HG02759 (cell line): ENCODE data around the gene ASIC3.
A peak's percentile ranks its signal among the peaks of the same experiment; 100 is the strongest.
"Not testable (repeated sequence)": the region's sequence is repeated elsewhere in the genome, so short reads cannot be mapped to it uniquely, and the experiment has no call there.

Source experiments
- ATAC-seq: cut with Tn5 transposase; IDR thresholded peaks from one replicate; pipeline ENCODE4 v1.9.1; 2021; ENCODE audit warnings: mild to moderate bottlenecking, moderate library complexity; ENCODE audit not compliant: unreplicated experiment

Gene ASIC3

DNA sequence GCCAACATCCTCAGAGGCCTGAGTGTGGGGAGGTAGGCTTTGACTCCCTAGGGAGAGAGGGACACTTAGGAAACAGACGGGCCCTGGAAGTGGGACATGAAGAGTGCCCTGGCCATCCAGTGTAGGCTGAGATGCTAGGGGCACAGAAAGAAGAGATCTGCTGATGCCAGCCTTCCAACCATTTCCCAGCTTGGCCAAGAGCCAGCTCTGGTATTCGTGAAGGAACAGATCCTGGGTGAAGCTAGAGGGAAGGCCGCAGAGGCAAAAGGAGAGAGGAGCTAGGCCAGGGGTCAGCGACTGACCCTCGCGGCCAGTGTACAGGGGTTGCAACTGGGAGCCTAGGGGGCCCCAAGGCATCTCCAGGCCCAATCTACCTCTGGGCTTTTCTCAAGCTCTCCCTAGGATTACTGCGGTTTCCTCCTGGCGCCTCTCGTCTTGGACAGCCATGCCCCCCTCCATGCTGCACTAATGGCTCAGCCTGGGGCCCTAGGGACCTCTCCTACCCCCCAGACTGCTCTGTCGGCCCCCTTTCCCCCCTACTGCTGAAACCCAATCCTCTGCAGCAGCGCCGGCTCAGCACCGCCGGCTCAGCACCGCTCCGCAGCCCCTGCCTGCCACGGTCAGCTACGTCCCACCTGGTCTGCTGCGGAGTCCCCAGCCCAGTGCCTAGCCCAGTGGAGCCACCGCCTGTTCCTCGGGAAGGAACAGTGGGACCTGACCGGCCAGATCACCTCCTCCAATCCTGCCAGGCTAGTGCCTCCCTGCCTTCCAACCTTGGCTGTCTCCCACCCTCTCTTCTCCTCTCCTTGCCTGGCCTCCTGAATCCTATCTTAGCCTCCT, at the start of gene ASIC3:
ASIC3 (plus strand) TSS at position 556 of the 840 bp plus-strand sequence. CDS start 355 bp downstream, outside the sequence.
- no peak for ATAC-seq

- ATAC-seq, result no peak
Measured at GRCh38 chr7:150999001-150999400, 49.3 kb upstream of the ASIC3 start.

DNA sequence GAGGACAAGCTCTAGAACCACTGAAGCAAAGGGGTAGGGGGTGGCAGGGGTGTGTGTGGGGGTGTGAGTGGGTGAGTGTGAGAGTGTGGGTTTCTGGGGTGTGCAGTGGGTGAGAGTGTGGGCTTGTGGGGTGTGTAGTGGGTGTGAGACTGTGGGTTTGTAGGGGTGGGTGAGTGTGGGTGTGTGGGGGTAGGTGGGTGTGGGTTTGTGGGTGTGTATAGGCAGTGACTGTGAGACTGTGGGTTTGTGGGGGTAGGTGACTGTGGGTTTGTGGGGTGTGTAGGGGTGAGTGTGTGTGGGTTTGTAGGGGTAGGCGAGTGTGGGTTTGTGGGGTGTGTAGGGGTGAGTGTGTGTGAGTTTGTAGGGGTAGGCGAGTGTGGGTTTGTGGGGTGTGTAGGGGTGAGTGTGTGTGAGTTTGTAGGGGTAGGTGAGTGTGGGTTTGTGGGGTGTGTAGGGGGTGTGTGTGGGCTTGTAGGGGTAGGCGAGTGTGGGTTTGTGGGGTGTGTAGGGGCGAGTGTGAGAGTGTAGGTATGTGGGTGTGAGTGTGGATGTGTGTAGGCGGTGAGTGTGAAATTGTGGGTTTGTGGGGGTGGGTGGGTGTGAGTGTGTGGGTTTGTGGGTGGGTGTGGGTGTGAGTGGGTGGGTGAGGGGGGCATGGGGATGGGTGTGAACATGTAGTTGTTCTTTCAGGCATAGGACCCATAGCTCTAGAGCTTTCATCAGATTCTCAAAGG, 48.7 kb upstream of the ASIC3 start:
- no peak for ATAC-seq

DNA sequence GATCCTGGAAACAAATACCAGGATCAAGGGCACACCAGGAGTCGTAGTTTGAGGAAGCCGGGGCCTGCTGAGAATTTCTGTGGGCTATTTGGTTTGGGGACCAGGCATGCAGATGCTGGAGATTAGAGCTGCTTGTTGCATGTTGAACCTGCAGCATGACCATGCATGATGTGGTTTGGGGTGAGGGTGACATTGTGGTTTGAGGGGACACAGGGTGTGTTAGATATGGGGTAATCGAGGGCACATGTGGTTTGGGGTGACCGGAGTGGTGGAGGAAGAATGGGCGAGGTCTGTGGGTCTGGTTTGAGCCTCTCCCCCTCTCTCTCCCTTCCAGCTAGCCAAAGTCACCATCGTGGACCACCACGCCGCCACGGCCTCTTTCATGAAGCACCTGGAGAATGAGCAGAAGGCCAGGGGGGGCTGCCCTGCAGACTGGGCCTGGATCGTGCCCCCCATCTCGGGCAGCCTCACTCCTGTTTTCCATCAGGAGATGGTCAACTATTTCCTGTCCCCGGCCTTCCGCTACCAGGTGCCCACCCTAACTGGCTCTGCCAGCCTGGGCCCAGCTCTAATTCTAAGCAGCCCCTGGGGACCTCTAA, 47.3 kb upstream of the ASIC3 start:
- no peak for ATAC-seq

DNA sequence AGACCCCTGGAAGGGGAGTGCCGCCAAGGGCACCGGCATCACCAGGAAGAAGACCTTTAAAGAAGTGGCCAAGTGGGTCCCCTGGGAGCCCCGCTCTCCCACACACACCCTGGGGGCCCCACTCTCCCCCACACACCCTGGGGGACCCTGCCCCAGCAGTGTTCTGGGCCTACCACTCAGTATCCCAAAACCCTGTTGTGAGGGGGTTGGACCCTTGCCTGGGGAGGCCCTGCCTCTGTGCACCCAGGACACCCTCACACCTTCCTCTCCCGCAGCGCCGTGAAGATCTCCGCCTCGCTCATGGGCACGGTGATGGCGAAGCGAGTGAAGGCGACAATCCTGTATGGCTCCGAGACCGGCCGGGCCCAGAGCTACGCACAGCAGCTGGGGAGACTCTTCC, 46.8 kb upstream of the ASIC3 start:
- no peak for ATAC-seq

- no peak for ATAC-seq
Measured at GRCh38 chr7:151003572-151003971, 44.8 kb upstream of the ASIC3 start.

- ATAC-seq, result no peak
Measured at GRCh38 chr7:151005566-151005965, 42.8 kb upstream of the ASIC3 start.

GRCh38 chr7:151006590-151007300, 41.6 kb upstream of the ASIC3 start:
- ATAC-seq, result no peak

DNA sequence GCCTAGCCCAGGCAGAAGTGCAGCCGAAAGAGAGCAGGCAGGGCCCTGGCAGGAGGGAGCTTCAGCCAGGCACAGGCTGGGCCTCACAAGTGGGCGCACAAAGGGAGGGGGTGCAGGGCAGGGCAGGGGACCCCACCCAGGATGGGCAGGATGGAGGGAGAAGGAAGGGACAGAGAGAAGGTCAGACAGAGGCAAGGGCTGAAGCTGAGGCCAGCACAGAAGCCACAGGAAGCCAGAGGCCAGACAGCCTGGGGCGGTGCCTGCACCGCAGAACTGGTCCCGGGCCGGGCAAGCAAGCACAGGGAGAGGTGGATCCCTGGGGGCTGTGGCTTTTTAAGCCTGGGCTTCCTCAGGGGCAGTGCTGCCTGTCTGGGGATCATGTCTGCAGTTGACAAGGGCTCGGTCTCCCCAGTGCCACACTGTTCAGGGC, 40.8 kb upstream of the ASIC3 start:
- ATAC-seq, result no peak

GRCh38 chr7:151008143-151008510, 40.2 kb upstream of the ASIC3 start:
- no peak for ATAC-seq

GRCh38 chr7:151008511-151009323, 39.6 kb upstream of the ASIC3 start:
- ATAC-seq, result peak; percentile 81

DNA sequence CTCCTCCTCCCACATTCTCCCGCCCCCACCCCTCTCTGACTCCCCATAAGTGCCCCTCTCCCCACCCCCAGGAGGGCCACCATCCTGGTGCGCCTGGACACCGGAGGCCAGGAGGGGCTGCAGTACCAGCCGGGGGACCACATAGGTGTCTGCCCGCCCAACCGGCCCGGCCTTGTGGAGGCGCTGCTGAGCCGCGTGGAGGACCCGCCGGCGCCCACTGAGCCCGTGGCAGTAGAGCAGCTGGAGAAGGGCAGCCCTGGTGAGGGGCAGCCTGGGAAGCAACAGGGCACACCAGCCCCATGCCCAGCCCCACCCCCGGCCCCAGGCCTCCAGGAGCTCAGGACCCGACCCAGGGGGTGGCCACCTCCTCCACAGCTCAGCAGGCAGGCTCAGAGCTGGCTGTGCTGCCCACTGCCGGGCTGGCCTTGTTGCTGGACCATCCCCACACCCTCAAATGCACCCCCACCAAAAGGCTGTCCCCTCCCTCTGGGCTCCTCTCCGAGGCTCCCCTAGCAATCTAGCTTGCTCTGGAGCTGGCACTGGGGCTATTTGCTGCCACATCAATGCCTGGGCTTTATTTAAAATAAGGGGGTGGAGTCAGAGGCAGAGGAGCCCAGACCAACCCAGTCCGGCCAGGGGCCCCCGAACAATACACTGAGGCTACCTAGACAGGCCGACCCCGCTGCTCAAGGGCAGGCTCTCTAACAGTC, 38.8 kb upstream of the ASIC3 start:
- ATAC-seq, result no peak

DNA sequence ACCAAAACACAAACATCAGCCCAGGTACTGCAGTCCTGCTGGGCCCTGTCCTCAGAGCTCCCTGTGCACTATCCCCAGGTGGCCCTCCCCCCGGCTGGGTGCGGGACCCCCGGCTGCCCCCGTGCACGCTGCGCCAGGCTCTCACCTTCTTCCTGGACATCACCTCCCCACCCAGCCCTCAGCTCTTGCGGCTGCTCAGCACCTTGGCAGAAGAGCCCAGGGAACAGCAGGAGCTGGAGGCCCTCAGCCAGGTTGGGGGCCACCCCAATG, 38.4 kb upstream of the ASIC3 start:
- no peak for ATAC-seq

DNA sequence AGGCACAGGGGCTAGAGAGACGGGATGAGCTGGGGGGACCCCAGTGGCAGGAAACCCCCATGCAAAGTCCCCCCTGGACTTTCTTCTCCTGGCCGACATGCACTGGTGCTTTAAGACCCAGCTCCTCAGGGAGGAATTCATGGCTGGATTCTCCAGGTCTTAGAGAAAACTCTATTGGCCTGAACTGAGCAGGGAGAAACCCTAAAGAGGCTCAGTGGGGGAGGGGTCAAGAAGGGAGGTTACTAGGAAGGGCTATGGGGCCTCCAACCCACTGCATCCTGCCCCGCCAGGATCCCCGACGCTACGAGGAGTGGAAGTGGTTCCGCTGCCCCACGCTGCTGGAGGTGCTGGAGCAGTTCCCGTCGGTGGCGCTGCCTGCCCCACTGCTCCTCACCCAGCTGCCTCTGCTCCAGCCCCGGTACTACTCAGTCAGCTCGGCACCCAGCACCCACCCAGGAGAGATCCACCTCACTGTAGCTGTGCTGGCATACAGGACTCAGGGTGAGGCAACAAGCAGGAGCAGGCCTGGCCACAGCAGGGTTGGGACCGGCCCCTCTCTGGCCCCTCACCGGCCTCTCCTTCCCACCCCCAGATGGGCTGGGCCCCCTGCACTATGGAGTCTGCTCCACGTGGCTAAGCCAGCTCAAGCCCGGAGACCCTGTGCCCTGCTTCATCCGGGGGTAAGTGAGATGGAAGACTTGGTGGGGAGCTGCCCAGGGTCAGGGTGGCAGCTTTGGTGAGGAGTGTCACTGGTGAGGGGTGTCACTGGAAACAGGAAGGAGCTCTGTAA, 37.8 kb upstream of the ASIC3 start:
- ATAC-seq, result no peak

- no peak for ATAC-seq
Measured at GRCh38 chr7:151011097-151011409, 37.3 kb upstream of the ASIC3 start.

DNA sequence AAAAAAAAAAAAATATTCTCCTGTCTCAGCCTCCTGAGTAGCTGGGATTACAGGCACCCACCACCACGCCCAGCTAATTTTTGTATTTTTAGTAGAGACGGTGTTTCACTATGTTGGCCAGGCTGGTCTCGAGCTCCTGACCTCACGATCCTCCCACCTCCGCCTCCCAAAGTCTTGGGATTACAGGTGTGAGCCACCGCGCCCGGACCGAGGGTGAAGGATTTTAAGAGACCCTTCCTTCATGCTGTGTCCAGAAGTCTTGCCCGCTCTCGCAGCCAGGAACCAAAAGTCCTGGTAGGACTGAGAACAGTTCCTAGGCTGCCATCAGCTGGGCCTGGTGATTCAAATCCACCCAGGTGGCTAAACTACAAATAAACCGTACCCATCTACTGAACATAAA, 36.7 kb upstream of the ASIC3 start:
- not testable (repeated sequence) for ATAC-seq

- no peak for ATAC-seq
Measured at GRCh38 chr7:151012031-151012692, 36.2 kb upstream of the ASIC3 start.

DNA sequence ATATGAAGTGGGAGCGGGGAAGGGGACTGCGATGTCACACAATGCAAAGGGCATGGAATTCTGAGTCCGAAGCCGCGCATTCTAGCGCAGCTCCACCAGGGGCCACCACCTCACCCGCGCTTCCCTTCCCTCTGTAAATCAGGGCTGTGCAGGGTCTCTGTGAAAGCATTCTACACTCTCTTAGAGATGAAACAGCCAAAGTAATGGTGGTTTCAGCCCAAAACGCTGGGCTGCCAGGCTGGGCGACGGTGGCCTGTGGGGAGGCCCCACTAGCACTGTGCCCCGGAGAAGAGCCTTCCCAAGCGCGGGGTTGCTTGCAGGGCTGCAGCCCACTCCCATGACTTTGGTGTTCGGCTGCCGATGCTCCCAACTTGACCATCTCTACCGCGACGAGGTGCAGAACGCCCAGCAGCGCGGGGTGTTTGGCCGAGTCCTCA, 35.4 kb upstream of the ASIC3 start:
- no peak for ATAC-seq

DNA sequence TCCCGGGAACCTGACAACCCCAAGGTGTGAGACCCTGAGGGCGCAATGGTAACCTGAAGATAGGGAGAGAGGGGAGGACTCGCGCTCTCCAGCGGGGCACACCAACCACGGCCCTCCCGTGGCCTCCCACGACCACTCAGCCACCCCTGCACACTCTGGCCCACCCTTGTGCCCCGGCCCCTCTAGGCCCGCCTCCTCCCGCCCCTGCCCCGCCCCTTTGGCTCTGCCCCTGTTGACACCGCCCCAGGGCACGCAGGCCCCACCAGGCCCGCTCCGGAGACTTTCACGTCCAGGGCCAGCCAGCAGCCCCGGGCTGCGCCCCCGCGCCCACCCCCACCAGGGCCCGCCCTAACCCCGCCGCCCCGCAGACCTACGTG, 35.0 kb upstream of the ASIC3 start:
- ATAC-seq, result no peak
